SK-N-MC (cell line): ENCODE data around the gene MLF2.

Source experiments
- EZH2 ChIP-seq: fragments of 200-600 bp; sonication (generic); IDR thresholded peaks from one replicate; pipeline ENCODE4 v1.6.1; 2017; ENCODE audit warnings: antibody characterized with exemption
- FOXP2 ChIP-seq: optimal IDR thresholded peaks from 2 replicates; pipeline ENCODE3; 2011; ENCODE audit warnings: mild to moderate bottlenecking, moderate library complexity; ENCODE audit not compliant: insufficient read depth; ENCODE audit errors: extremely low read length, control extremely low read depth
- POLR2AphosphoS5 ChIP-seq: IDR thresholded peaks from 2 replicates; pipeline ENCODE4 v1.6.1; 2012; ENCODE audit warnings: mild to moderate bottlenecking, low read depth, low read length, borderline replicate concordance

DNA sequence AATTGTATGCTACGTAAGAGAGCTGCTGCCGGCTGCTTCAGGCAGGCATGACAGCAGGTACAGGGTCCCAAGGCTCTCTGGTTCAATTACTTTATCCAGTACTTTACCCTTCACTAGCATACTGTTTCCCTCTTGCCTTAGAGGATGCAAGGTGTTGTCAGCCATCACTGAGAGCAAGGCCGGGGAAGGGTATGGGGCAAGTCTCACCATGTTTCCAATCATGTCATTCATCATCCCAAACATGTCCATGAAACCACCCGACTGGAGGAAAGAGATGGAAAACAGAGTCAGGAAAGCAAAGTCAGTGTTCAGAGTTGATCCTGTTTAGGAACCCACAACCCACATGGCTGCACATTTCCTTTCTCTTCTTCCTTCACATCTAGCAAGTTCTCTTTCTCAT lies 2.4 kb downstream of the MLF2 start:
- TF ChIP-seq EZH2 (no peak), POLR2AphosphoS5 (no peak), FOXP2 (no peak)
